ENCODE data around the gene CERS1. TPM values are rescaled to one million over a fixed set of nuclear protein-coding genes. Genes with fewer than 3 reads are reported as not detected.

CERS1 gene
- total RNA-seq, 1 donor = 0.36 TPM

DNA sequence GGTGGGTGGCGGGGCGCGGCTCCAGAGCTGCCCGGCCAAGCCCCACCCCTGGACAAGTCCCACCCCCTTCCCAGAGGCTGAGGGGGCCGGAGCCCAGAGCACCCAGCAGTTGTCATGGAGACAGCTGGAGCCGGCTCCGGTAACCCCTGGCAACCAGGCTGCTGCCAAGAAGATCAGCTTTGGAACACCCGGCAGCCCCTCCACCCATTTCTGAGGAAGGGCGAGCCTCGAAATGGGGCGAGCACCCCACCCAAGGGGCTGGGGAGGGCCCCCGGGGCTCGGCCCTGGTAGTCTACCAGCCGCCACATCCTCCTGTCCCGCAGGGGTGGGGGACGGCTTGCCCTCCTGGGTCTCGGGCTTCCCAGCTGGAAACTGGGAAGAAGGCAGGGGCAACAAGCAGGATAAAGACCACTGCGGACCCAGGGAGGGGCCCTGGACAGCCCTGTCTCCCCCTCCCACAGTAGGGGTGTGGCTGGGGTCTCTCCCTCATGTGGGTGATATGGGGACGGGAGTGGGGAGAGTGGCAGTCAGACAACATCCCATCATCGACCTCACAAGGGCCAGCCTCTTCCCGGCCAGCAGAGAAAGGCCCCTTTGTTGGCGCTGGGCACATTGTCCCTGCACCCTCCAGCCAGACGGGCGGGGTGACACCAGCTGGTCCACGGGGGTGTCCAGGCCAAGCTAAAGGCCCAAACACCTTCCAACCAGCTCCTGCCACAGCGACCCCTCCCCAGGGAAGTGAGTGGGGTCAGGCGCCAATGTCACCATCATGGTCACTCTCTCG, 1.5 kb downstream of the CERS1 start:
- no peaks in the 10 kb centered on the region for H3K4me1 ChIP-seq (ENCODE audit: insufficient read depth, low read length)
- no peaks in the 10 kb centered on the region for H3K79me2 ChIP-seq (ENCODE audit: insufficient read depth, low read length)
- no peak overlapping the region for H3K27ac ChIP-seq (ENCODE audit: low read depth, low read length)
- no peaks in the 10 kb centered on the region for H3K36me3 ChIP-seq (ENCODE audit: insufficient read depth, low read length)
- no peak overlapping the region for H2AFZ ChIP-seq (ENCODE audit: low read length)
- H3K9me3 ChIP-seq (ENCODE audit: low read depth, low read length) = no peaks in the 10 kb centered on the region
- H3K27me3 ChIP-seq (ENCODE audit: insufficient read depth, low read length) = peaks cover 18% of the 10 kb centered on the region
- H3K4me3 ChIP-seq (ENCODE audit: insufficient read depth, low read length) = peak overlapping the region; percentile 63
- H3K4me2 ChIP-seq (ENCODE audit: insufficient read depth, low read length) = peak overlapping the region; percentile 70
- DNase-seq (ENCODE audit: insufficient read length, low spot score, missing footprints) = peak; percentile 98
- TF ChIP-seq, protein P1, sequence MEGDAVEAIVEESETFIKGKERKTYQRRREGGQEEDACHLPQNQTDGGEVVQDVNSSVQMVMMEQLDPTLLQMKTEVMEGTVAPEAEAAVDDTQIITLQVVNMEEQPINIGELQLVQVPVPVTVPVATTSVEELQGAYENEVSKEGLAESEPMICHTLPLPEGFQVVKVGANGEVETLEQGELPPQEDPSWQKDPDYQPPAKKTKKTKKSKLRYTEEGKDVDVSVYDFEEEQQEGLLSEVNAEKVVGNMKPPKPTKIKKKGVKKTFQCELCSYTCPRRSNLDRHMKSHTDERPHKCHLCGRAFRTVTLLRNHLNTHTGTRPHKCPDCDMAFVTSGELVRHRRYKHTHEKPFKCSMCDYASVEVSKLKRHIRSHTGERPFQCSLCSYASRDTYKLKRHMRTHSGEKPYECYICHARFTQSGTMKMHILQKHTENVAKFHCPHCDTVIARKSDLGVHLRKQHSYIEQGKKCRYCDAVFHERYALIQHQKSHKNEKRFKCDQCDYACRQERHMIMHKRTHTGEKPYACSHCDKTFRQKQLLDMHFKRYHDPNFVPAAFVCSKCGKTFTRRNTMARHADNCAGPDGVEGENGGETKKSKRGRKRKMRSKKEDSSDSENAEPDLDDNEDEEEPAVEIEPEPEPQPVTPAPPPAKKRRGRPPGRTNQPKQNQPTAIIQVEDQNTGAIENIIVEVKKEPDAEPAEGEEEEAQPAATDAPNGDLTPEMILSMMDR (IDR thresholded peaks at IDR 0.05; ENCODE audit: extremely low read depth, low read depth, low read length) = no peak
- peaks cover 4% of the 10 kb centered on the region for H4K20me1 ChIP-seq (ENCODE audit: insufficient read depth, low read length)

DNA sequence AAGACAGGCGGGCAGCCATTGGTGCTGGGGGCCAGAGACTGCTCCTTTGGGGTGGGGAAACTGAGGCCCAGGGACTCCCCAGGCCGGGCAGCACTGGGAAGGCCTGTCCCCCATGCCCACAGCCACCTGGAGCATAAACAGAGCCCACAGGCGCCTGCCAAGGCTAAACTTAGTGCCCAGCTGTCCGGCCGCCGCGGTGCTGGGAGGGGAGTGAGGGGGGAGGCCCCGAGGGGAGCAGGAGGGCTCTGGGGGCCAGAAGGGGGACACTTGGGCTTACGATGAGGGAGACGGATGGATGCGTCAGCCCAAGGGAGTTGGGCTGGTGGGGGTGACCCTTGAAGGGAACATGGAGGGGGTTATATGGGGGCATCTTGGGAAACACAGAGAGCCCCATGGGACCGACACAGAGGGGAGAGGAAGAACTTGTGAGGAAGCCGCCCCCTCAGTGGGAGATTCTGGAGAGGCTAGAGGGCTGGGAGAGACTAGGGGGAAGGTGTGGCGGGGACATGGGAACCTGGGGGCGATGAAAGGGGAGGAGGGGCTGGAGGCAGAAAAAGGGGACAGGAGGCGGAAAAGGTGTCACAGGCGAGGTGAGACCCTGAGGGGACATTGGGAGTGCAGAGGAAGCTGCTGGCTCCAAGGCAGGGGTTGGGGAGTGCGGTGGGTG, 2.2 kb downstream of the CERS1 start:
- H3K79me2 ChIP-seq (ENCODE audit: insufficient read depth, low read length) = no peaks in the 10 kb centered on the region
- no peaks in the 10 kb centered on the region for H3K9me3 ChIP-seq (ENCODE audit: low read depth, low read length)
- H3K36me3 ChIP-seq (ENCODE audit: insufficient read depth, low read length) = no peaks in the 10 kb centered on the region
- no peak overlapping the region for H3K4me3 ChIP-seq (ENCODE audit: insufficient read depth, low read length)
- no peak overlapping the region for H3K27ac ChIP-seq (ENCODE audit: low read depth, low read length)
- DNase-seq (ENCODE audit: insufficient read length, low spot score, missing footprints) = peak; percentile 93
- peaks cover 2% of the 10 kb centered on the region for H4K20me1 ChIP-seq (ENCODE audit: insufficient read depth, low read length)
- peaks cover 18% of the 10 kb centered on the region for H3K27me3 ChIP-seq (ENCODE audit: insufficient read depth, low read length)
- H3K4me2 ChIP-seq (ENCODE audit: insufficient read depth, low read length) = no peak overlapping the region
- no peak overlapping the region for H2AFZ ChIP-seq (ENCODE audit: low read length)
- TF ChIP-seq, protein P1 (IDR thresholded peaks at IDR 0.05; ENCODE audit: extremely low read depth, low read depth, low read length) = no peak
- H3K4me1 ChIP-seq (ENCODE audit: insufficient read depth, low read length) = no peaks in the 10 kb centered on the region

DNA sequence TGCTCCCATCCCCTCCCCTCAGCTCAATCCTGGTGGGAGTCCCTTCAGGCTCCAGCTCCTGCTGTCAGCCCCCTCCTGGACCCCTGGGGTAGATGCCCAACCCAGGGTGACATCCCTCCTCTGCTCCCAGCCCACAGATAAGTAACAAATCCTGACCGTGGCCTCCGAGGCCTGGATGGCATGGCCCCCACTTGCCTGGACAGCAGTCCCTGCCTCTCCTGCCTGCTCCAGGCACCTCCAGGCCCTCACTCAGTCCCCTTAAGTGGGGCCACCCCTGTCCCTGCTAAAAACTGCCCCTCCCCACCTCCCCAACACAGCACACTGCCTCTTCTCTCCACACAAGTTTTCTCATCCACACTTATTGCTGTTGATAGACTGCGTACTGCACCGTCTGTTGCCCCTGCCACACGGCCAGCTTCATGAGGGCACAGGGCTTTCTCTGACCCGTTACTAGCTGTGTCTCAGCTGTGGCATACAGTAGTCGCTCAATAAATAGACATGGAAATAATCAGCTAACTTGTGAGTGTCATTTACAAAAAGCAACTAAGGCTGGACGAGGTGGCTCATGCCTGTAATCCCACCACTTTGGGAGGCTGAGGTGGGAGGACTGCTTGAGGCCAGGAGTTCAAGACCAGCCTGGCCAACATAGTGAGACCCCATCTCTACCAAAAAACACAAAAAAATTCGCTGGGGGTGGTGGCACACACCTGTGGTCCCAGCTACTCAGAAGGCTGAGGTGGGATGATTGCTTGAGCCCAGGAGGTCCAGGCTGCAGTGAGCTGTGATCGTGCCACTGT, 5.8 kb downstream of the CERS1 start:
- TF ChIP-seq, protein P1 (IDR thresholded peaks at IDR 0.05; ENCODE audit: extremely low read depth, low read depth, low read length) = no peak
- no peaks in the 10 kb centered on the region for H3K79me2 ChIP-seq (ENCODE audit: insufficient read depth, low read length)
- H4K20me1 ChIP-seq (ENCODE audit: insufficient read depth, low read length) = no peaks in the 10 kb centered on the region
- H2AFZ ChIP-seq (ENCODE audit: low read length) = no peak overlapping the region
- no peak for DNase-seq (ENCODE audit: insufficient read length, low spot score, missing footprints)
- no peak overlapping the region for H3K4me3 ChIP-seq (ENCODE audit: insufficient read depth, low read length)
- H3K9me3 ChIP-seq (ENCODE audit: low read depth, low read length) = no peaks in the 10 kb centered on the region
- no peak overlapping the region for H3K4me2 ChIP-seq (ENCODE audit: insufficient read depth, low read length)
- peaks cover 18% of the 10 kb centered on the region for H3K27me3 ChIP-seq (ENCODE audit: insufficient read depth, low read length)
- H3K27ac ChIP-seq (ENCODE audit: low read depth, low read length) = no peak overlapping the region
- no peaks in the 10 kb centered on the region for H3K36me3 ChIP-seq (ENCODE audit: insufficient read depth, low read length)
- no peaks in the 10 kb centered on the region for H3K4me1 ChIP-seq (ENCODE audit: insufficient read depth, low read length)

All from osteoblast (primary cell).